SK-MEL-5 (cell line): ENCODE measurements around the gene CPOX. TPM values are rescaled to one million over a fixed set of nuclear protein-coding genes. Genes with fewer than 3 reads are reported as not detected.

Source experiments
- DNase-seq: peaks from one replicate; pipeline ENCODE4 v3.0.0-alpha.2; 2016; ENCODE audit warnings: low read depth, low spot score
- in situ Hi-C: cut with HindIII; loops from 2 replicates; pipeline ENCODE4 v1.10.0; 2016; ENCODE audit warnings: low sequenced_read_pairs, high pct_unique_total_duplicates, low pct_unique_long_range_greater_than_20kb
- total RNA-seq: library from RNA; depleted of rRNA; stranded (reverse); fragments of >200 nt; shearing (Covaris generic); gene quantifications from 2 replicates; pipeline ENCODE4 v1.2.3, GENCODE V29; 2014

The CPOX gene
- total RNA-seq, 1 experiment from 2014 or later, result 69.5 TPM

DNA sequence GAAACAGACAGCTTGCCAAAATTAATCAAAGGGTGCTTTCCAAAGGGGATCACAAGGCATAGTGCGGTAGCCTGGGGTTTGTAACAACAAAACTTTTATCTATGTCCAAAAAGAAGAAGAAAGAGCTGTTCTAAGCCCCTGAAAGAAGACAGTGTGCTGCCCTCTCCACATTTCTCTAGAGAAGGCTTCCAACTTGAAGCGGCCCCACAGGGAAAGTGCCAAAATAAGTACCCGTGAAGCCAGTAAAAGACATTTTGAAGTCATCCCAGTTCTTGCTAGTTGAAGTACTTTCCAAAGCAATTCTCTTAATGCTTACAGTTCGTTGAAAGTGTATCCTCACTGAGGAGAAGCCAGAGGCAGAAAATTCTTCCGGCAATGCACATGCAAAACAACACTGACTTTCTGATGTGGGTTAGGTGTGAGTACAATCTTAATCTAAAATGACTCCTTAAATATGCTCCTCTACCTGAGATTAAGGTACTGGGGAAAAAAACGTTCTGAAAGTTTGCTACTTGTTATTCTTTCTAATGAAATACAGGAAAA, 40.3 kb downstream of the CPOX start:
- peak; percentile 91 for DNase-seq
- in situ Hi-C loops, result no loop called here

- in situ Hi-C loops, result no loop called here
- DNase-seq, result no peak
Measured at GRCh38 chr3:98552232-98553020, 41.0 kb downstream of the CPOX start.

GRCh38 chr3:98551754-98552153, 41.7 kb downstream of the CPOX start:
- DNase-seq, result no peak
- in situ Hi-C loops, result no loop called here

- in situ Hi-C loops, result no loop called here
- no peak for DNase-seq
Measured at GRCh38 chr3:98551236-98551635, 42.2 kb downstream of the CPOX start.

DNA sequence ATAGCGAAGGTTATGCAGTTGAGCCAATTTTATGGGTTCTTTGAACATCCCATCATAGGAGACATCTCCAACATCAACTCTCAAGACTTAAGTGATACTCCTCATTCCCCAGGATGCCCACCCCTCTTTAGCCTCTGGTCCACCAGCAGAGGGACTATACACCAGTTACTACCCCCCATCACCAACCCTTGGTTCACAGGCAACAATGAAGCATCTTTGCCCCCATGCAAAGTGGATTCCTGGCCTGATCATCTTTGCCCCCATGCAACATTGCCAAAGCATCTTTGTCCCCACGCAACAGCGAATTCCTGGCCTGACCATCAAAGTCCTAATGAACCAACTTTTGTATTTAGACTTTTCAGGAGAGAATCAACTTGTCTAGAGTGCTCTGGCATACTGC, 42.6 kb downstream of the CPOX start:
- in situ Hi-C loops, result no loop called here
- DNase-seq, result no peak

- no peak for DNase-seq
- in situ Hi-C loops, result no loop called here
Measured at GRCh38 chr3:98548544-98548943, 44.9 kb downstream of the CPOX start.

GRCh38 chr3:98545940-98546339, 47.5 kb downstream of the CPOX start:
- in situ Hi-C loops, result no loop called here

GRCh38 chr3:98542623-98543022, 50.8 kb downstream of the CPOX start:
- no peak for DNase-seq
- in situ Hi-C loops, result no loop called here

More at GRCh38 chr3:98545940-98546339, 47.5 kb downstream of the CPOX start:
- no peak for DNase-seq

DNA sequence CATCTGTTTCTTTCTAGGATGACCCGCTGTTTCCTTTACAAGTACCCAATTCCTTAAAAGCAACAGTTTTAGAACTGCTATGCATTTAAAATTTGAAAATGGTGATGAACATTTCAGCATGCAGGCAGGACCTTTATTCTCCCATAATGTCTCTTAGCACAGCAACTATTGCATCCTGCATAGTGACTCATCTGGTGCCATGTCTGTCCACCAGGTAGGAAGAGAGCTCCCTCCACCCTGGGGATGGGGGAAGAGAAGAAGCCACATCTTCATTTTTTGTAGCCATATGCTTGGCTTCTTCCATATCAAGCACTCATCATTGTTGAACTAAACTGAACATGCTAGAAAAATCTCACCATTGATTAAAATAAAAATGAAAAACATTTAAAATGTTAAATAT, 51.7 kb downstream of the CPOX start:
- in situ Hi-C loops, result no loop called here
- no peak for DNase-seq

- DNase-seq, result no peak
- in situ Hi-C loops, result no loop called here
Measured at GRCh38 chr3:98540346-98540745, 53.1 kb downstream of the CPOX start.

DNA sequence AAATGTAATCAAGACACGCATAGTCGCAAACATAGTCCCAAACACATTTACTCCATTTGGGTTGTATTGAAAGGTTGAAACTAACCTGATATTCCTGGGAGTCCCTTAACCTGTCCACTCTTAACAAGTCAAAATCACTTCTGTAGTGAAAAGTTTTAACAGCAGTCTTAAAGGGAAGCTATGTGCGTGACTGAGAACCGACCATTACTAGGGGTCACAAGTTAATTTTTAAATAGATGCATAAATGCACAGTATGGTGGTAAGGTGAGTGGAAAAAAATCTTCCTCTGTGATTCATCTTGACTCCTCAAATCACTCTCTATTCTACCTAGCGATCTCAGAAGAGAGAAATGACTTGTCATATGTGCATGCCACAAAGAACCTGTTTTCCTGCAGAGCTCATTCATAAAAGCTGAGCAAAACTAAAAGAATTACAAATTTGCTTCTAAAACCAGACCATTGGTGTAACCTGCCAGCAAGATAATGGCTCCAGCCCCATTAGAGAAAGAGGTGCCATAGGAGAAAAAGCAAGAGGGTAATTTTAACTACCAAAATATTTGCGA, 56.9 kb downstream of the CPOX start:
- in situ Hi-C loops, result no loop called here
- no peak for DNase-seq

DNA sequence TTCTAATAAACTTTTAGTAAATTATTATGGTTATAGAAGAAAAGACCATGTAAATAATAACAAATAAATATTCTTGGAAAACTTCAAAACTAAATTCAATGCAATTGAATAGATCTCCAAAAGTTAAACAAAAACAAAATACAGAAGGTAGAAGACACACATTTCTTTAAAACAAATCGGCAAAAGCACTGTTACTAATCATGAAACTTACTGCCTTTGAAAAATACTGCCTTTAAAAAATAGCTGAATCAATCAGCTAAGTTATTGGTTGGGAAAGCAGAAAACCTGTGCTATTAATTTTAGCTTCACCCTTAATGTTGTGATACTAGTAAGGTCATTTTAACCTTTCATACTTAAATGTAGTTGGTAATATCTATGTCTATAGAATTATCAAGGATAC, 58.7 kb downstream of the CPOX start:
- in situ Hi-C loops, result no loop called here
- DNase-seq, result no peak

GRCh38 chr3:98534168-98534567, 59.2 kb downstream of the CPOX start:
- DNase-seq, result no peak
- in situ Hi-C loops, result no loop called here

DNA sequence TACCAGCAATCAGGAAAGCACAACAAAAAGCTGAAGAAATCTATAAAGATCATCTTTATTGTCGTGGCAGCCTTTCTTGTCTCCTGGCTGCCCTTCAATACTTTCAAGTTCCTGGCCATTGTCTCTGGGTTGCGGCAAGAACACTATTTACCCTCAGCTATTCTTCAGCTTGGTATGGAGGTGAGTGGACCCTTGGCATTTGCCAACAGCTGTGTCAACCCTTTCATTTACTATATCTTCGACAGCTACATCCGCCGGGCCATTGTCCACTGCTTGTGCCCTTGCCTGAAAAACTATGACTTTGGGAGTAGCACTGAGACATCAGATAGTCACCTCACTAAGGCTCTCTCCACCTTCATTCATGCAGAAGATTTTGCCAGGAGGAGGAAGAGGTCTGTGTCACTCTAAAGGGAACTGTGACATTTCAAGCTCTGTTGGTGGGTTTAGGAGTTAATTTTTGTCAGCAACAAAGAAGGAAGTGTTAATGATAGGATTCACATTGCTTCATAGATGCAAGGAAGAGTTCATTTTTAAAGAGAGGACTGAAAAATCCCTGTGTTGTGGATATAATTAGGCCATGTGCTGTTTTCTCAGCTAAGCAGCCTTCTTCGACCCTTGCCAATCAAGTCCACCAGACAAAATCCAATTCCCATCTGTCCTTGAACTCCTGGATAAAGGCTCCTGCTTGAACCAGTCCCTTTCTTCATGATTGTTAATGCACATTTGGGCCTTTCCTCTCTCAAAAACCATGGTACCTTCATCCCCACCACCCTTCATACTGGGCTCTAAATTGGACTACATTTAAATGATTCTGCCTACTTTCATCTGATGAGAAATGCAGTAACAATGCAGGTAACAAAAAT, 60.5 kb downstream of the CPOX start:
- DNase-seq, result no peak
- in situ Hi-C loops, result no loop called here

DNA sequence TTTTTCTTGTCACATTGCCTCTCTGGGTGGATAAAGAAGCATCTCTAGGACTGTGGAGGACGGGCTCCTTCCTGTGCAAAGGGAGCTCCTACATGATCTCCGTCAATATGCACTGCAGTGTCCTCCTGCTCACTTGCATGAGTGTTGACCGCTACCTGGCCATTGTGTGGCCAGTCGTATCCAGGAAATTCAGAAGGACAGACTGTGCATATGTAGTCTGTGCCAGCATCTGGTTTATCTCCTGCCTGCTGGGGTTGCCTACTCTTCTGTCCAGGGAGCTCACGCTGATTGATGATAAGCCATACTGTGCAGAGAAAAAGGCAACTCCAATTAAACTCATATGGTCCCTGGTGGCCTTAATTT, 61.2 kb downstream of the CPOX start:
- in situ Hi-C loops, result no loop called here
- no peak for DNase-seq

GRCh38 chr3:98531622-98532274, 61.7 kb downstream of the CPOX start, which contains the start of gene GPR15:
TSS of gene GPR15 (plus strand) at chr3:98531978. CDS start at chr3:98532034, 56 bp downstream.
- in situ Hi-C loops, result no loop called here
- no peak for DNase-seq

- DNase-seq, result no peak
- in situ Hi-C loops, result no loop called here
Measured at GRCh38 chr3:98530676-98531075, 62.7 kb downstream of the CPOX start.
